HG02840 (cell line): ENCODE measurements around the gene HBS1L.
A peak's percentile ranks its signal among the peaks of the same experiment; 100 is the strongest.

Experiments used
- ATAC-seq: cut with Tn5 transposase; IDR thresholded peaks from one replicate; pipeline ENCODE4 v1.9.1; 2021; ENCODE audit warnings: mild to moderate bottlenecking, moderate library complexity, moderate number of reproducible peaks; ENCODE audit not compliant: unreplicated experiment, low FRiP score

The HBS1L gene

GRCh38 chr6:135054569-135055498 is at the start of gene HBS1L:
HBS1L (minus strand) TSS chr6:135054822; CDS start chr6:135054691, 131 bp downstream.
- ATAC-seq: peak; percentile 97

DNA sequence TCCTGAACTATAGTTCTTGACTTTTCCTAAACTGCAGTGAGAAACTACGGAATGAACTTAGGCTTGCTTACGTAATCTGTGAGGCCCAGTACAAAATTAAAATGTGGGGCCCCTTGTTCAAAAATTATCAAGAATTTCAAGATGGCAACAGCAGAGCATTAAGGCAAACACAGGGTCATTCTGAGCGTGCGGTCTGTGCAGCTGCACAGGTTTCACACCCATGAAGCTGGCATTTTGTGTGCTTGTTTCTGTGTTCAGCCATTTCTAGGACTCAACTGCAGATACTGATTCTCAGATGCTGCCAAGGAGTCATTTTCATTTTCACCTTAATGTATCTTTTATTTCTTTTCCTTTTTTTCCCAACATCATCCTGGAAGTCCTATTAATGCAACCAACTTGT is 49.6 kb upstream of the HBS1L start:
- no peak for ATAC-seq

DNA sequence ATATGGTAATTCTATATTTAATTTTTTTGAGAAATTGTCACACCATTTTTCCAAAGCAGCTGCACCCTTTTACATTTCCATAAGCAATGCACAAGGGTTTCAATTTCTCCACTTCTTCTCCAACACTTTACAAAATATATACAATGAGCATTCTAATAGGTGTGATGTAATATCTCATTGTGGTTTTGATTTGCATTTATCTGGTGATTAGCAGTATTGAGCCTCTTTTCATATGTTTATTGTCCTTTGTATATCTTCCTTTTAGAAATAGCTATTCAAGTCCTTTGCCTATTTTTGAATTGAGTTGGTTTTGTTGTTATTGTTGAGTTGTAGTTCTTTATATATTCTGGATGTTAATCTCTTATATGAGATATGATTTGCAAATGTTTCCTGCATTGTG is 47.6 kb upstream of the HBS1L start:
- ATAC-seq: no peak

DNA sequence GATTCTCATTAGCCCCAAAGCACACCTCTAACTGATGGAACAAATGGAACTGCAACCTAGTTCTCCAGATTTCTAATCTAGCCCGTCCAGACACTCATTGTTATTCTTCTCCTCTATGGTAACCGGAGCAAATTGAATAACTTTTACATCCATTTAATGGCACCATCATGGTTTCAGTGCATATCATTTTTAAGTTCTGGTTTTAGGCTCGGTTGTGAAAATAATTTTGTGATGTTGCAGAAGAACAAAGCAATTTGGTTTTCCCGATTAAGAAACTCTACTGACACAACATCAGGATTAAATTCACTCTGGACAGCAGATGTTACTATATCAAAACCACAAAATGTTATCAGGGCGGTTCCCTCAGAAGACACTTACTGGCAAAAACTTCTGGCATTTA is 42.5 kb upstream of the HBS1L start:
- no peak for ATAC-seq

GRCh38 chr6:135096403-135097130 is 41.9 kb upstream of the HBS1L start:
- ATAC-seq: no peak

DNA sequence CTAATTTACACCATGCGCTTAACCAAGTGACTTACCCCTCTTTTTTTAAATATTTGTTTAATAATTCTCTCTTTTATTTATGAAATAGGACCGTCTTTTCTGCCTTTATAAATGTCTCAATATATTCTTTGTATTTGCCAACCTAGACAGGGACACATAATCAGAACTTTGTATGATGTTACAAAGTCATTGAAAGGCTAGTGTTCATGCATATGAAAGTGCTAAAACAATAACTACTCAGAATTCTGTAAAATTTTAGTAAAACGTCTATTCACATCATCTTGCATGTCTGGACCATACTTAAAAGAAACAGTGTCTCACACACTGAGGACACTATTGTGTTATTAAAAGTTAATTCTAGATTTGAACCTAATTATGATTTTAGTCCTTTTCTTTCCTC is 41.1 kb upstream of the HBS1L start:
- no peak for ATAC-seq

DNA sequence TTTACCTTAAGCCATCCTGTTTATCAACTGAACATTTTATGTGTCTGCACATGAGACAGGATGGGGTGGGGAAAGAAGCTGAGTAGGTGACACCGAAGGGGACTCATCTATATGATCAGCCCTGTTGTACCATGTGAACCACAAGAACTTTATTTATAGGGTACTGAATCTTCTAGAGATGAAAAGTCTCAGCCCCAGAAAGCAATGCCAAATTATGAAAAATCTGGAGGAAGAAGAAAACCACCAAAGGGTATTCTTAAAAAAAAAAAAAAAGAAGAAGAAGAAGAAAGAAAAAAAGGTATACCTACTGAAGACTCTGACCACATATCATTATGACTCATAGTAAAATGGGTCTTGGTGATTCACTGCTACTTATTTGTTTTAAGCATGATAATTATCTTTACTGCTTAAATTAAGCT is 39.8 kb upstream of the HBS1L start:
- peak; percentile 52 for ATAC-seq

GRCh38 chr6:135093578-135093977 is 39.0 kb upstream of the HBS1L start:
- no peak for ATAC-seq

GRCh38 chr6:135092724-135093123 is 38.1 kb upstream of the HBS1L start:
- ATAC-seq: no peak

- no peak for ATAC-seq
These were observed 36.2 kb upstream of the HBS1L start for GRCh38 chr6:135090819-135091218.

DNA sequence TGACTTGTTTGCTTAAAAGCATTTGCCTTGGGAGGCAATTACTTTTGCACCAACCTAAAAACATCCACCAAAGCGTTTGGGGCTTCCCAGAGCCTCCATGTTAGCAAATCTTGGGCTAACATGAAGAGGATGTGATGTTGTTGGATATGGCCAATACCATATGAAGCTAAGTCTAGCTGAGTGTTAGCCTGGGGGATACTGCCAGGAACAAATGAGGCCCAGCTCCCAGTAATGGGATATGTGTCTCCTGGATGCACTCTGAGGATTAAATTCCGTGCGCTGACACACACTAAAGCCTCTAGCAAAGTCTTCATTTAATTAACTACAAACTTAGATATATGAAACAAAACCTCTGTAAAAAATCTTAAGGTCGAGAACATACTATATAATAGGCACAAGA is 35.3 kb upstream of the HBS1L start:
- ATAC-seq: no peak

DNA sequence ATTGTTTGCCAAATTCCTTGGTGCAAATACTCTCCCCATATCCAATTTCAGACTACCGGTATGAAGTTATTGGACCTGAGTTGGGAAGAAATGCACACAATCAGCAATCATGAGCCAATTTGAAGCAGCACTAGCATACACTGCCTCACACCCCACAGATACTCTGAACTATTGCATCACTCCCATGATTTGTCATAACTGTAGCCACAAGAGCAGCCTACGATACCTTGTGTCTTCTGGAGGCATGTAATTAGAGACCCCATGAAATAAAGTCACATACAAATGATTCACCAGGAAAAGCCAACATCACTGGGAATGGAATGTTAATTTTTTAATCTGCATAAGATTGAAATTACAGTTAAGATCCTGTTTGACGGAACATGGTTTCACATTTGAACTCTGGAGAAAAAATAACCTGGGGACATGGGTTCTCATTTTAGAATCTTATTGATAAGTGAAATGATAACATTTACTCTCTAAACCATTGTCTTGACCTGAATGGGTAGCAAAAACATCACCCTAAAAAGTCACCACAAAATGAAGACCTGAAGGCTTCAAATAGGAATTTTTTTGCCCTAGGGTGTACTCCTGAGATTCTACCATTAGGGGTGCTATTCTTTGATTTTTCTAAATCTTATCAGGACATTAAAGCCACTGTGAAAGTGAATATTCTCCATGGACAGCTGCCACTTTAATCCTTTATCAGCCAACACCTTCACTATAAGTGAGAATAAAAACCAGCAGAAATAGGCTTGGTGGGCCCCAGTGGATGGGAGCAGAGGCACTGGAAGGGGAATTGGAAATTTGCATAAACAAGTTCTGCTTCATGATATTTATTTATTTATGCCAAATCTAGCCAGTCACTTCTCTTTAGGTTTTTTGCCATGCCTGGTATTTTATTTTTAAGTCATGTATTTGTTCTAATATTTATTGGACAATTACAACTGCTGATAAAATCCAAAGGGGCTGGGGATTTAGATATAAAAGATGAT is 34.5 kb upstream of the HBS1L start:
- ATAC-seq: peak; percentile 46

DNA sequence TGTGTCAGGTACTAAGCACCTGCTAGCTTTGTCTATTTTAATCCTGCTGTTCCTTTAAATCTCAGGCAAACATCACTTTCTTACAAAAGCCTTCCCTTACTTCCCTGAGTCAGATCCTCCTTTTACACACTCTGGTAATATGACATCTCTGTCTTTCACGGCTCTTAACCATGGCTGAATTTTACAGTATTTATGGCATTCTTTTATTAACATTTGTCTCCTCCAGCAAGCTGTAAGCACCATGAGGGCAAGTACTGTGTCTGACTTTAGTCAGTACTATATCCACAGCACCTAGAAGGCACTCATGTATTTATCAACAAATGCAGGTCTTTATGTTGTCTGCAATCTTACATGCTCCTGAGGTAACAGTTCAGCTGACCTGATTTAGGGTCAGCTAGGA is 33.7 kb upstream of the HBS1L start:
- no peak for ATAC-seq

GRCh38 chr6:135087803-135088202 is 33.2 kb upstream of the HBS1L start:
- no peak for ATAC-seq

- ATAC-seq: no peak
These were observed 32.8 kb upstream of the HBS1L start for GRCh38 chr6:135087403-135087802.

- ATAC-seq: no peak
These were observed 31.8 kb upstream of the HBS1L start for GRCh38 chr6:135086414-135086764.

- ATAC-seq: peak; percentile 38
These were observed 31.2 kb upstream of the HBS1L start for GRCh38 chr6:135085700-135086413.

DNA sequence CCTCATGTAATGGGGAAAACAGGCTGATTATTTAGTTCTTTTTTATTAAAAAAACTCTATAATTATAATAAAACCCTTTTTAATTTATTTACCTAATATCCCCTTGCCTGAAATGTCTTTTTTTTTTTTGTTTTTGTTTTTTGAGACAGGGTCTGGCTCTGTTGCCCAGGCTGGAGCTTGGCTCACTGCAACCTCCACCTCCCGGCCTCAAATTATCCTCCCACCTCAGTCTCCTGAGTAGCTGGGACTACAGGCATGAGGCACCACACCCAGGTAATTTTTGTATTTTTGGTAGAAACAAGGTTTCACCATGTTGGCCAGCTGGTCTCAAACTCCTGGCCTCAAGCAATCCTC is 30.3 kb upstream of the HBS1L start:
- no peak for ATAC-seq

- no peak for ATAC-seq
These were observed 29.6 kb upstream of the HBS1L start for GRCh38 chr6:135084001-135084915.
